Measurements from ENCODE around the gene UBE2M.
"Not testable (repeated sequence)": the region's sequence is repeated elsewhere in the genome, so short reads cannot be mapped to it uniquely, and the experiment has no call there.

The UBE2M gene

DNA sequence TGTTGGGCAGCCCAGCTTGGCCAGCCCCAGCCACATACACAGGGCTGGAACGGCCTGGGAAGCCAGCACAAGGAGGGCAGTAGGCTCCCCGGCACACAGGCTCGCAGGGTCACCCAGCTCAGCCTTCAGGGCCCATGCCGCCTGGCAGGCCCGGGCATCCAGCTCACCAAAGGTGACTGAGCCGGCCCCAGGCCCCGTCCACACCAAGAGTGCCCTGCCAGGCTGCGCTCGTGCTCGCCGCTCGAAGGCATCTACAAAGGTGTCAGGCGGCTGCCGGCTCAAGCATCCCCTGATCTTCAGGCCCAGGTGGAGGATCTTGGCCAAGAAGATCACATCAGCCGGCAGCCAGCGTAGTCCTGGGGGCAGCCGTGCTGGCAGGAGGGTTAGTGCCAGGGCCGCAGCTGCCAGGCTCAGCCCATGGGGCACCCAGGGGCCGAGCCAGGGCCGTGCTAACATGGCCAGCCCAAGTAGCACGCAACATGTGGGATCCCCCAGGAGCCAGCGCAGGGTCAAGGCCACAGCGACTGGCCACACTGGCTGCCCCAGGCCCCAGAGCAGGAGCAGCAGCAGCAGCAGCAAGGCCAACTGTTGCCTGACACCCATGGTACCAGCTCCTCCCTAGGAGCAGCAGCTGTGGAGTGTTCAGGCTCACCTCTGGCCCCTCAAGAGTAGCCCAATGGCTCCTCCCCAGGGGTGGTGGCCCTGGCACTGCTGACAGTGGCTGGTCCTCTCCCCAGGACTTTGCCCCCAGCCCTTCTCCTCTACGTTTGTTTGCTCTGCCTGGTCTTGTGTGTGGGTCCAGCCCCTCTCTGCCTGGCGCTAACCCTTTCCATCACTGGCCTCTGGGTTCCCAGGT is 46.8 kb downstream of the UBE2M start, which contains the start of gene SLC27A5:
SLC27A5 (minus strand) TSS at position 640 of the 856 bp plus-strand sequence; CDS start at position 603, 37 bp downstream.
- no peak for DNase-seq

DNA sequence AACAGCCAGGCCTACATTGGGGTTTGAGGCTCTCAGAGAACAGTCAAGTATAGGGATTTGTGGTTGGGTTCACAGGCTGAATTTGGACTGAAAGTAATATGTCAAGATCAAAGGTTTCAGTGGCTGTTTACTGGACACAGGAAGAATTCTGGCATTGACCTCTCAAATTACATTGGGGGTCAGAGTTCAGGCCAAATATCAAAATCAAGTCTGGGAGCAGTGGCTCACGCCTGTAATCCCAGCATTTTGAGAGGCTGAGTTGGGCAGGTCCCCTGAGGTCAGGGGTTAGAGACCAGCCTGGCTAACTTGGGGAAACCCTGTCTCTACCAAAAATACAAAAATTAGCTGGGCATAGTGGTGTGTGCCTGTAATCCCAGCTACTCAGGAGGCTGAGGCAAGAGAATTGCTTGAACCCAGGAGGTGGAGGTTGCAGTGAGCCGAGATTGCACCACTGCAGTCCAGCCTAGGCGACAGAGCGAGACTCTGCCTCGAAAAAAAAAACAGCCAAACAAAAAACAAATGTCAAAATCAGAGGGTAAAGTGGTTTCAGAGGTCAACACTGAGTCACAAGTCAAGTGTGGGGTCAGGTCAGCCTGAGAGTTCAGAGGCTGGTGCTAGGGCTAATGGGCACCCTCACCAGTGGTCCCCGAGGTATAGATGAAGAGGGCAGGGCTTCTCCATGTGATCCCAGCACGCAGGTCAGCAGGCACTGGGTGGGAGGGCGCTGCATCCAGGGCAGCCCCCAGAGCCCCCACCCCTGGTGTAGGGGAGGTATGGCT is 48.1 kb downstream of the UBE2M start:
- DNase-seq: no peak

DNA sequence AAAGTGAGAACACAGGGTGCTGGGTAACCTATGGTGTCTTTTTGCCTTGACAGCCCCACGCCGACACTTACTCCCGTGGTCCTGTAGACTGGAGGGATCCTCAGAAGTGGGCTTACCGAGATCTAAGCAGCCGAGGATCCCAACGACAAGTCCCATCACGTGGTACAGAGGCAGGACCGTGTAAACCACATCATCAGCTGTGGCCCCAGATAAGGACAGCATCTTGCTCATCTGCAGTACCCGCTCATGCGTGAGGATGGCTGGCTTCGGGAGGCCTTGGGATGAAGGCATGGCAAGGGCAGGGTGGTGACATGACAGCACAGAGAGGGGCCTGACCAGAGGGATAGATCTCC is 48.7 kb downstream of the UBE2M start:
- DNase-seq: no peak

DNA sequence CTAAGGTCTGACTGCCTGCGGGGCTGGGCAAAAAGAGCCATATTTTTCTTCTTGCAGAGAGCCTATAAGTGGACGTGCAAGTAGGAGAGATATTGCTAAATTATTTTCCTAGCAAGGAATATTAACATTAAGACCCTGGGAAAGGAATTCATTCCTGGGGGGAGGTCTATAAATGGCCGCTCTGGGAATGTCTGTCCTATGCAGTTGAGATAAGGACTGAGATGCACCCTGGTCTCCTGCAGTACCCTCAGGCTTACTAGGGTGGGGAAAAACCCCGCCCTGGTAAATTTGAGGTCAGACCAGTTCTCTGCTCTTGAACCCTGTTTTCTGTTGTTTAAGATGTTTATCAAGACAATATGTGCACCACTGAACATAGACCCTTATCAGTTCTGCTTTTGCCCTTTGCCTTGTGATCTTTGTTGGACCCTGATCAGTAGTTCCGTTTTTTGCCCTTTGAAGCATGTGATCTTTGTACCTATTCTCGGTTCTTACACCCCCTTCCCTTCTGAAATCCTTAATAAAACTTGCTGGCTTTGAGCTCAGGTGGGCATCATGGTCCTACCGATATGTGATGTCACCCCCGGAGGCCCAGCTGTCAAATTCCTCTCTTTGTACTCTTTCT is 50.7 kb downstream of the UBE2M start:
- DNase-seq: not testable (repeated sequence)
